Loucy (cell line): Measurements from ENCODE around the gene NUDT1.

Experiments
- H2AFZ ChIP-seq: fragments of 200-600 bp; sonication (generic); 2 replicates; pipeline ENCODE4 v1.6.0; 2016; ENCODE audit warnings: antibody characterized with exemption, mild to moderate bottlenecking, low read length, moderate library complexity
- H3F3A ChIP-seq: fragments of 200-600 bp; 2 replicates; pipeline ENCODE4 v1.6.0; 2016; ENCODE audit warnings: antibody characterized with exemption, low read depth, mild to moderate bottlenecking
- H3K27me3 ChIP-seq: fragments of 200-600 bp; sonication (generic); 2 replicates; pipeline ENCODE4 v1.6.1; 2014; ENCODE audit warnings: low read length, mild to moderate bottlenecking; ENCODE audit not compliant: insufficient read depth, poor library complexity, severe bottlenecking
- H3K36me3 ChIP-seq: fragments of 200-600 bp; sonication (generic); 2 replicates; pipeline ENCODE4 v1.6.1; 2016; ENCODE audit warnings: low read length; ENCODE audit not compliant: insufficient read depth
- H3K4me1 ChIP-seq: fragments of 200-600 bp; sonication (generic); 2 replicates; pipeline ENCODE4 v1.5.1; 2014; ENCODE audit warnings: low read length, mild to moderate bottlenecking; ENCODE audit not compliant: insufficient read depth, poor library complexity, severe bottlenecking
- H3K4me2 ChIP-seq: fragments of 200-600 bp; sonication (generic); 2 replicates; pipeline ENCODE4 v1.6.0; 2014; ENCODE audit warnings: antibody characterized with exemption, low read length, low read depth, mild to moderate bottlenecking; ENCODE audit not compliant: poor library complexity, severe bottlenecking
- H3K4me3 ChIP-seq: fragments of 200-600 bp; sonication (generic); 2 replicates; pipeline ENCODE4 v1.5.1; 2014; ENCODE audit warnings: low read length, mild to moderate bottlenecking, mixed read lengths; ENCODE audit not compliant: poor library complexity, severe bottlenecking
- H3K79me2 ChIP-seq: fragments of 200-600 bp; sonication (generic); 2 replicates; pipeline ENCODE4 v1.6.1; 2014; ENCODE audit warnings: low read length; ENCODE audit not compliant: insufficient read depth
- H3K9ac ChIP-seq: fragments of 200-600 bp; sonication (generic); 2 replicates; pipeline ENCODE4 v1.6.0; 2014; ENCODE audit warnings: mild to moderate bottlenecking, low read depth, low read length, moderate library complexity; ENCODE audit not compliant: poor library complexity, severe bottlenecking
- H3K9me2 ChIP-seq: fragments of 200-600 bp; sonication (generic); replicated peaks from 2 replicates; pipeline ENCODE4 v1.6.1; 2016; ENCODE audit warnings: low read depth, low read length, mixed read lengths
- H3K9me3 ChIP-seq: fragments of 200-600 bp; sonication (generic); 2 replicates; pipeline ENCODE4 v1.6.1; 2014; ENCODE audit warnings: mild to moderate bottlenecking, antibody characterized with exemption, low read length, low read depth; ENCODE audit not compliant: insufficient read depth
- H4K20me1 ChIP-seq: fragments of 200-600 bp; sonication (generic); 2 replicates; pipeline ENCODE4 v1.6.0; 2014; ENCODE audit warnings: antibody characterized with exemption, low read length, mild to moderate bottlenecking; ENCODE audit not compliant: insufficient read depth, poor library complexity, severe bottlenecking
- CTCF ChIP-seq: fragments of 200-600 bp; sonication (generic); conservative IDR thresholded peaks from 2 replicates; pipeline ENCODE4 v1.5.1; 2014; ENCODE audit warnings: mild to moderate bottlenecking, antibody characterized with exemption, low read length
- EZH2phosphoT487 ChIP-seq: fragments of 200-600 bp; IDR thresholded peaks from 2 replicates; pipeline ENCODE4 v1.6.1; 2018; ENCODE audit warnings: antibody characterized with exemption, mild to moderate bottlenecking, moderate library complexity, borderline replicate concordance

Gene NUDT1

GRCh38 chr7:2280424-2280823 is 38.4 kb downstream of the NUDT1 start:
- Histone ChIP-seq H3K9ac (no peak overlapping the region), H3K9me2 (no peaks in the 10 kb centered on the region), H3F3A (no peaks in the 10 kb centered on the region), H4K20me1 (no peaks in the 10 kb centered on the region), H3K4me2 (no peak overlapping the region), H3K9me3 (no peaks in the 10 kb centered on the region), H3K27me3 (no peaks in the 10 kb centered on the region), H3K79me2 (no peaks in the 10 kb centered on the region), H3K36me3 (peaks cover 4% of the 10 kb centered on the region; the same call in 1 of the 2 replicates), H2AFZ (no peak overlapping the region), H3K4me3 (no peak overlapping the region), H3K4me1 (peaks cover 9% of the 10 kb centered on the region)
- TF ChIP-seq CTCF = no peak
- TF ChIP-seq EZH2phosphoT487 = no peak

- no peaks in the 10 kb centered on the region for H3K27me3 ChIP-seq
- peaks cover 4% of the 10 kb centered on the region; the same call in 1 of the 2 replicates for H3K36me3 ChIP-seq
- no peak overlapping the region for H3K9ac ChIP-seq
- no peaks in the 10 kb centered on the region for H3K9me3 ChIP-seq
- H3K4me2 ChIP-seq = no peak overlapping the region
- no peaks in the 10 kb centered on the region for H4K20me1 ChIP-seq
- no peaks in the 10 kb centered on the region for H3F3A ChIP-seq
- no peak overlapping the region for H3K4me3 ChIP-seq
- H3K4me1 ChIP-seq = peaks cover 9% of the 10 kb centered on the region
- H2AFZ ChIP-seq = no peak overlapping the region
- H3K79me2 ChIP-seq = no peaks in the 10 kb centered on the region
- H3K9me2 ChIP-seq = no peaks in the 10 kb centered on the region
- no peak for TF ChIP-seq EZH2phosphoT487
- no peak for TF ChIP-seq CTCF
Observed at GRCh38 chr7:2281541-2281940, 39.5 kb downstream of the NUDT1 start.

- Histone ChIP-seq H3K9me2 (no peaks in the 10 kb centered on the region), H2AFZ (no peak overlapping the region), H3F3A (no peaks in the 10 kb centered on the region), H3K4me1 (peaks cover 9% of the 10 kb centered on the region), H3K36me3 (no peaks in the 10 kb centered on the region; the same call in 1 of the 2 replicates), H3K27me3 (no peaks in the 10 kb centered on the region), H3K4me3 (no peak overlapping the region), H4K20me1 (no peaks in the 10 kb centered on the region), H3K9ac (no peak overlapping the region), H3K9me3 (no peaks in the 10 kb centered on the region), H3K79me2 (no peaks in the 10 kb centered on the region), H3K4me2 (no peak overlapping the region)
- TF ChIP-seq CTCF (no peak), EZH2phosphoT487 (no peak)
Observed at GRCh38 chr7:2282185-2282751, 40.2 kb downstream of the NUDT1 start.
